Kidney epithelial cell (primary cell): ENCODE data around the gene IZUMO1R. TPM values are rescaled to one million over a fixed set of nuclear protein-coding genes. Genes with fewer than 3 reads are reported as not detected.

Experiments
- DNase-seq: peaks from one replicate; pipeline ENCODE4 v3.0.0-alpha.2; 2010; ENCODE audit warnings: low read depth
- H3K27me3 ChIP-seq: 2 replicates; pipeline ENCODE4 v1.6.0; 2011; ENCODE audit warnings: low read length; ENCODE audit not compliant: control insufficient read depth, insufficient read depth
- H3K36me3 ChIP-seq: 2 replicates; pipeline ENCODE4 v1.5.1; 2011; ENCODE audit warnings: low read length; ENCODE audit not compliant: control insufficient read depth, insufficient read depth
- H3K4me3 ChIP-seq: 2 replicates; pipeline ENCODE4 v1.5.1; 2011; ENCODE audit warnings: low read depth, mild to moderate bottlenecking, control low read depth, low read length
- CTCF ChIP-seq: IDR thresholded peaks from 2 replicates; pipeline ENCODE4 v1.5.1; 2011; ENCODE audit warnings: mild to moderate bottlenecking, moderate library complexity, low read length, control low read depth, inconsistent platforms; ENCODE audit not compliant: insufficient read depth, poor library complexity, severe bottlenecking
- total RNA-seq: library from RNA; depleted of rRNA; stranded (reverse); fragments of >200 nt; gene quantifications from 2 replicates; pipeline ENCODE4 v1.2.3, GENCODE V29; 2015

The IZUMO1R gene
- total RNA-seq, 1 donor from 2014 or later = not detected

- TF ChIP-seq CTCF = no peak
- no peak overlapping the region for H3K4me3 ChIP-seq
- no peaks in the 10 kb centered on the region for H3K36me3 ChIP-seq
- DNase-seq = no peak
- no peaks in the 10 kb centered on the region for H3K27me3 ChIP-seq
These were observed 24.4 kb upstream of the IZUMO1R start for GRCh38 chr11:94279996-94280395.

GRCh38 chr11:94281324-94281723, 23.1 kb upstream of the IZUMO1R start:
- no peaks in the 10 kb centered on the region for H3K36me3 ChIP-seq
- no peaks in the 10 kb centered on the region for H3K27me3 ChIP-seq
- no peak for TF ChIP-seq CTCF
- no peak overlapping the region for H3K4me3 ChIP-seq
- DNase-seq = no peak

- no peak for DNase-seq
- no peak for TF ChIP-seq CTCF
- Histone ChIP-seq H3K36me3 (no peaks in the 10 kb centered on the region), H3K27me3 (no peaks in the 10 kb centered on the region), H3K4me3 (no peak overlapping the region)
These were observed 20.7 kb upstream of the IZUMO1R start for GRCh38 chr11:94283678-94284077.

- H3K36me3 ChIP-seq = no peaks in the 10 kb centered on the region
- no peak for DNase-seq
- H3K4me3 ChIP-seq = no peak overlapping the region
- no peaks in the 10 kb centered on the region for H3K27me3 ChIP-seq
- no peak for TF ChIP-seq CTCF
These were observed 8.8 kb upstream of the IZUMO1R start for GRCh38 chr11:94295534-94295933.

GRCh38 chr11:94297985-94298576, 6.3 kb upstream of the IZUMO1R start:
- no peaks in the 10 kb centered on the region for H3K36me3 ChIP-seq
- no peak for TF ChIP-seq CTCF
- no peak overlapping the region for H3K4me3 ChIP-seq
- DNase-seq = no peak
- H3K27me3 ChIP-seq = no peaks in the 10 kb centered on the region

- H3K36me3 ChIP-seq = no peaks in the 10 kb centered on the region
- DNase-seq = no peak
- no peaks in the 10 kb centered on the region for H3K27me3 ChIP-seq
- TF ChIP-seq CTCF = no peak
- no peak overlapping the region for H3K4me3 ChIP-seq
These were observed 1.6 kb upstream of the IZUMO1R start for GRCh38 chr11:94302776-94303175.
